Right lobe of liver (tissue), 4 donors: Measurements from ENCODE around the gene SPIRE1.

Source experiments
- CTCF ChIP-seq, 4 donors: fragments of 200-600 bp in 3 of 4; fragments of 450-650 bp in 1 of 4; IDR thresholded peaks; one replicate each; pipeline versions ENCODE4 v1.5.1 to v1.8.0; 2016 to 2022; ENCODE audit warnings: antibody characterized with exemption in 4 of 4, mild to moderate bottlenecking in 2 of 4
- POLR2A ChIP-seq: fragments of 450-650 bp; IDR thresholded peaks from one replicate; pipeline ENCODE4 v1.6.1; 2017; ENCODE audit warnings: antibody characterized with exemption, mild to moderate bottlenecking
- donor health status: DM: no; HTN: no; CAD: no.
- donor health status: DM: no; HTN: no; CAD: no.
- donor health status: DM: no; HTN: yes; CAD: no.

- TF ChIP-seq POLR2A, result no peak
- TF ChIP-seq CTCF (IDR thresholded peaks at IDR 0.05), result no peak
These were observed 237.0 kb downstream of the SPIRE1 start for GRCh38 chr18:12420821-12421421.
